ENCODE results near the gene WWOX.

- no peak for TF ChIP-seq POLR2A (IDR thresholded peaks at IDR 0.05; ENCODE audit: low read length)
- TF ChIP-seq GATA1 (IDR thresholded peaks at IDR 0.05; ENCODE audit: low read depth, low read length) = no peak
Measured at GRCh38 chr16:78633551-78633950, 534.1 kb downstream of the WWOX start.
